ENCODE data around the gene HCRTR1.

The HCRTR1 gene

DNA sequence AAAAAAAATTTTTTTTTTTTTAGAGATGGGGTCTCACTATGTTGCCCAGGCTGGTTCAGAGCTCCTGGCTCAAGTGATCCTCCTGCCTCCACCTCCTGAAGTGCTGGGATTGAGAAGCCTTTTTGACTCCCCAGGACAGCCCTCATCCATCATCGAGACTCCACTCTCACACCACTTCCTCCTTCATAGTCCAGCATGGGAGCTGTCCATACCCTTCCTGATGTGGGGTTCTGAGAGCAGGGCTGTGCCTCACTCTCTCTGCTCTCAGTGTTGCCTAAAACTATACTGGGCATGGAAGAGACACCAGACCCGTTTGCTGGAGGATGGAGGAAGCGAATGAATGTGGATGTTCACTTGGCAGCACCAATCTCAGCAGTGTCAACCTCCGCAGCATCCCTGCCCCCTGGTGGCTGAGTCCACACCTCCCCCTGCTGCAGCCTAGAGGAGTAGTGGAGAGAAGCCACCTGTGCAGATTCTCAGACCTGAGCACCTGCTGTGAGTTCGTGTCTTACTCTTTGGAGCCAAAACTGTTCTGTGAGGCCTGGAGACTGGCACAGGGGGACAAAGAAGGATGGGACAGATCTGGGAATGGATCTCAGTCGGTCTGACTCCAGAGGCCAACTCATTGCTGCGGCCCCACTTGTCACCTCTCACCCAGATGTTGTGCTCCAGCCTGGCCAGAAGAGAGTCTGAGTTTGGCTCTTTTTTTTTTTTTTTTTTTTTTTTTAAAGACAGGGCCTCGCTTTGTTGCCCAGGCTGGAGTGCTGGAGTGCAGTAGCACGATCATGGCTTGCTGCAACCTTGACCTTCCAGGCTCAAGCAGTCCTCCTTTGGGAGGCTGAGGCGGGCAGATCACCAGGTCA, 23.5 kb upstream of the HCRTR1 start:
- peak; percentile 93 for TF ChIP-seq CTCF (conservative IDR thresholded peaks at IDR 0.05; ENCODE audit: control insufficient read depth, insufficient read depth, low read depth, low read length)
- DNase-seq (ENCODE audit: low read depth) = peak; percentile 70
- H3K4me3 ChIP-seq (ENCODE audit: control insufficient read depth, low read depth, low read length) = no peak overlapping the region

DNA sequence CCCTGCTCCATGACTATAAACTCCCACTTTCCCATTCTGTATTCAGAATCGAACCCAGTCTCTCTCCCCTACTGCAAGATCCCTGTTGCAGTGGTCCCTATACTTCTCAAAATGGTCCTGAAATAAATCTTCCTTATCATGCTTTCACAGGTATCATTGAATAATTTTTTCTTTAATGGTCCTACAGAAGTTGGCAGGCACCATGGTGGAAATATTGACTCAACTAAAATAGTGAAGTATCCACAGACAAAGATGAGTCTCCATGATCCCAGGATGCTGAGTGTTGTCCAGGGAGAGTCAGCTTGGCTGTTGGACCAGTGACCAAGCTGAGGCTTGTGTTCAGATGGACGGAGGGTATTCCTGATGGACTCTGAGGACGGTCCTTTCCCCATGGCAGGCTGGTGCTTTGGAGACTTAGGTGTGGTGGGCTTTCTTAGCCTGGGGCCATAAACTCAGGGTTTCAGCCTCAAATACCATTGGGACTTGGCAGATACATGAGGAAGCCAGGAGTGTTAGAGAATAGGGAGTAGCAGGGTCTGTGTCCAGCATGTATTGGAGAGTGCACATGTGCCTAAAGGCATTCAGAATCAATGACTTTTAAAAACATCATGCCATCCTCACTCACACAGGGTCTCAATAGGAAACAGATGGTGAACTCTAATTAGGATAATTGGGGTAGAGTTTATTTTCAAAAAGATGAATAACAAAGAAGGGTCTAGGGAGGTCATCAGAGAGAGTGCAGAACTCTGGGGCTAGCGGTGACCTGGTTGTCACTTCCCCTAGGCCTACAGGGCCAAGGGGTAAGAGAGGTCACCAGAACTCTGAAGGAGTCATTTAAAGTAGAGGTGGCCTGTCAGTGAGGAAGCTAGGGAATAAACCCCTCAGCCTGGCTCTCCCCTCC, 21.4 kb upstream of the HCRTR1 start:
- DNase-seq (ENCODE audit: low read depth) = no peak
- H3K4me3 ChIP-seq (ENCODE audit: control insufficient read depth, low read depth, low read length) = no peak overlapping the region
- TF ChIP-seq CTCF (conservative IDR thresholded peaks at IDR 0.05; ENCODE audit: control insufficient read depth, insufficient read depth, low read depth, low read length) = no peak

- TF ChIP-seq CTCF (conservative IDR thresholded peaks at IDR 0.05; ENCODE audit: control insufficient read depth, insufficient read depth, low read depth, low read length) = no peak
- no peak for DNase-seq (ENCODE audit: low read depth)
- H3K4me3 ChIP-seq (ENCODE audit: control insufficient read depth, low read depth, low read length) = no peak overlapping the region
Observed at GRCh38 chr1:31596737-31597097, 20.8 kb upstream of the HCRTR1 start.

- TF ChIP-seq CTCF (conservative IDR thresholded peaks at IDR 0.05; ENCODE audit: control insufficient read depth, insufficient read depth, low read depth, low read length) = no peak
- no peak for DNase-seq (ENCODE audit: low read depth)
- no peak overlapping the region for H3K4me3 ChIP-seq (ENCODE audit: control insufficient read depth, low read depth, low read length)
Observed at GRCh38 chr1:31598980-31599379, 18.5 kb upstream of the HCRTR1 start.

DNA sequence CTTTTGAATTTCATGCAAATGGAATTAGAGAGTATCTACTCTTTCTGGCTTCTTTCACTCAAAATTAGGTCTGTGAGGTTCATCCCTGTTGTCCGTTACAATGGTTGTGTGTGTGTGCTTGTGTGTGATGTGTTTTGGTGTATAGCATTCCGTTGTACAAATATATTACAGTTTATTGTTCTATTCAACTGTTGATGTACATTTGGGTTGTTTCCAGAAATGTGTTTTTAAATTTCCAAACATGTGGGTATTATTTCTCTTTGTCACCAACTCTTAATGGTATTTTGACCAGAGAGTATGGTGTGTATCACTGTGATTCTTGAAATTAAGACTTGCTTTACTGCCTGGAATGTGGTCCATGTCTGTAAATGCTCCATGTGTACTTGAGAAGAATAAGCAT, 16.8 kb upstream of the HCRTR1 start:
- no peak overlapping the region for H3K4me3 ChIP-seq (ENCODE audit: control insufficient read depth, low read depth, low read length)
- no peak for DNase-seq (ENCODE audit: low read depth)
- no peak for TF ChIP-seq CTCF (conservative IDR thresholded peaks at IDR 0.05; ENCODE audit: control insufficient read depth, insufficient read depth, low read depth, low read length)

GRCh38 chr1:31602081-31602480, 15.4 kb upstream of the HCRTR1 start:
- no peak for DNase-seq (ENCODE audit: low read depth)
- H3K4me3 ChIP-seq (ENCODE audit: control insufficient read depth, low read depth, low read length) = no peak overlapping the region
- no peak for TF ChIP-seq CTCF (conservative IDR thresholded peaks at IDR 0.05; ENCODE audit: control insufficient read depth, insufficient read depth, low read depth, low read length)
